ENCODE data around the gene C4orf36.

DNA sequence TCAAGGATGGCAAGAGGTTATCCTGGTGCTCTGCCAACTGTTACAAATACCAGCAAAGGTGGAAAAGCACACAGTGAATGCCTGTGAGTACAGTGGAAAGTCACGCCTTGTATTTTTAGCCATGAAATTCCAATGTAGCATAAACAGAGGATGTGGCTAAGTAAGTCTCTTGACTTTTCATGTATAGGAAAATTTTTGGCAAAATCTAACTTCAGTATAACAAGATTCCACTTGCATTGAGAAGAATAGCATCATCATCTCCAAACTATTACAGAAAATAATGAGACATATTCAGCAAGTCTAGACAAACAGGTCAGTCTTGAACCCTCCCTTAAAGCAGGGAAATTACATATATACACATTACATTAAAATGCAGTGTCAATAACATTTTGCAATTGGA is 50.9 kb downstream of the C4orf36 start:
- TF ChIP-seq, protein P1, sequence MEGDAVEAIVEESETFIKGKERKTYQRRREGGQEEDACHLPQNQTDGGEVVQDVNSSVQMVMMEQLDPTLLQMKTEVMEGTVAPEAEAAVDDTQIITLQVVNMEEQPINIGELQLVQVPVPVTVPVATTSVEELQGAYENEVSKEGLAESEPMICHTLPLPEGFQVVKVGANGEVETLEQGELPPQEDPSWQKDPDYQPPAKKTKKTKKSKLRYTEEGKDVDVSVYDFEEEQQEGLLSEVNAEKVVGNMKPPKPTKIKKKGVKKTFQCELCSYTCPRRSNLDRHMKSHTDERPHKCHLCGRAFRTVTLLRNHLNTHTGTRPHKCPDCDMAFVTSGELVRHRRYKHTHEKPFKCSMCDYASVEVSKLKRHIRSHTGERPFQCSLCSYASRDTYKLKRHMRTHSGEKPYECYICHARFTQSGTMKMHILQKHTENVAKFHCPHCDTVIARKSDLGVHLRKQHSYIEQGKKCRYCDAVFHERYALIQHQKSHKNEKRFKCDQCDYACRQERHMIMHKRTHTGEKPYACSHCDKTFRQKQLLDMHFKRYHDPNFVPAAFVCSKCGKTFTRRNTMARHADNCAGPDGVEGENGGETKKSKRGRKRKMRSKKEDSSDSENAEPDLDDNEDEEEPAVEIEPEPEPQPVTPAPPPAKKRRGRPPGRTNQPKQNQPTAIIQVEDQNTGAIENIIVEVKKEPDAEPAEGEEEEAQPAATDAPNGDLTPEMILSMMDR (IDR thresholded peaks at IDR 0.05) = no peak
- TF ChIP-seq POLR2A (IDR thresholded peaks at IDR 0.05) = no peak
